Measurements from ENCODE around the gene TBC1D3D. TPM values are rescaled to one million over a fixed set of nuclear protein-coding genes. Genes with fewer than 3 reads are reported as not detected.
"Not testable (repeated sequence)": the region's sequence is repeated elsewhere in the genome, so short reads cannot be mapped to it uniquely, and the experiment has no call there.

Gene TBC1D3D
- not detected for total RNA-seq

DNA sequence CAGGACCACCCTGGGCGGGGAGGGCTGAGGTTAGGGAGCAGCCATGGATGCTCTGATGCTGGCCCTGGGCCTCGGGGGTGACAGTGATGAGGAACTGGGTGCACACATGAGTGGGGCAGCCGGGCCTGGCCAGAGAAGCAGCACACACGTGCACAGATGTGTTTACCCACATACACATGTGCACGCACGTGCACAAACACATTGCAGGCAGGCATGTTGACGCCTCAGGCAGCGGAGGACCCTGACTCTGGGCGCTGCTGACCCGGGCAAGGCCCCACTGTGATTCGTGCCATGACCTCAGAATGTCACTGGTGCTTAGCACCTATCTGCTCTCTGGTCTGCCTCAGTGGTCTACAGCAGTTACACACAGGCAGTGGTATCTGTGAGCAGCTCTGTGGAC lies at the start of gene TBC1D3D:
Gene TBC1D3D (plus strand): TSS at position 301 of the 400 bp plus-strand sequence. CDS start 1,585 bp downstream, outside the sequence.
- H3K4me1 ChIP-seq; DNase-seq (ENCODE audit: low spot score in 2 of 2); H3K9me3 ChIP-seq; H3K36me3 ChIP-seq; intact Hi-C loops (cut with DNase I; ENCODE audit: low total_unique reads); H3K27me3 ChIP-seq; H3K27ac ChIP-seq; H3K4me3 ChIP-seq: not testable (repeated sequence)

DNA sequence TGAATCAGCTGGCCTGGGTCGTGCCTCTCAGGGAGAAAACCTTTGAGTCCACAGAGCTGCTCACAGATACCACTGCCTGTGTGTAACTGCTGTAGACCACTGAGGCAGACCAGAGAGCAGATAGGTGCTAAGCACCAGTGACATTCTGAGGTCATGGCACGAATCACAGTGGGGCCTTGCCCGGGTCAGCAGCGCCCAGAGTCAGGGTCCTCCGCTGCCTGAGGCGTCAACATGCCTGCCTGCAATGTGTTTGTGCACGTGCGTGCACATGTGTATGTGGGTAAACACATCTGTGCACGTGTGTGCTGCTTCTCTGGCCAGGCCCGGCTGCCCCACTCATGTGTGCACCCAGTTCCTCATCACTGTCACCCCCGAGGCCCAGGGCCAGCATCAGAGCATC lies 14.8 kb upstream of the TBC1D3D start, which contains the start of gene TBC1D3L:
Gene TBC1D3L (minus strand): TSS at position 101 of the 400 bp plus-strand sequence. CDS start 1,540 bp downstream, outside the sequence.
- intact Hi-C loops (cut with DNase I; ENCODE audit: low total_unique reads); H3K4me1 ChIP-seq; DNase-seq (ENCODE audit: low spot score in 2 of 2); H3K27me3 ChIP-seq; H3K36me3 ChIP-seq; H3K9me3 ChIP-seq; H3K27ac ChIP-seq; H3K4me3 ChIP-seq: not testable (repeated sequence)

Other genes with a start within 250 kb of the TBC1D3D start
- not detected for gene TBC1D3K, start 79.6 kb upstream of the TBC1D3D start, total RNA-seq
- 10 to 100 TPM in 2 of 3 donors, 1 to 10 TPM in 1; 9.8 to 19.2 (median 13.8) TPM for gene TBC1D3L, start 14.9 kb upstream of the TBC1D3D start, total RNA-seq
- gene TBC1D3C, start 64.7 kb downstream of the TBC1D3D start, total RNA-seq = not detected
- gene TBC1D3E, start 124.0 kb downstream of the TBC1D3D start, total RNA-seq = not detected
- not detected for gene TBC1D3, start 188.6 kb downstream of the TBC1D3D start, total RNA-seq

Measured in breast epithelium (tissue), 4 donors.